Left ventricle myocardium inferior (tissue), 1 donor: Measurements from ENCODE around the gene SERGEF. TPM values are rescaled to one million over a fixed set of nuclear protein-coding genes. Genes with fewer than 3 reads are reported as not detected.

Experiments used
- DNase-seq: peaks from one replicate; pipeline ENCODE4 v3.0.0-alpha.2; 2020
- H3K27ac ChIP-seq: fragments of 200-600 bp; replicated peaks from 2 replicates; pipeline ENCODE4 v1.8.0; 2021
- H3K27me3 ChIP-seq: fragments of 200-600 bp; 2 replicates; pipeline ENCODE4 v1.8.0; 2021; ENCODE audit warnings: low read depth
- H3K36me3 ChIP-seq: fragments of 200-600 bp; 2 replicates; pipeline ENCODE4 v1.8.0; 2021
- H3K4me1 ChIP-seq: fragments of 200-600 bp; 2 replicates; pipeline ENCODE4 v1.8.0; 2021
- H3K4me3 ChIP-seq: fragments of 200-600 bp; 2 replicates; pipeline ENCODE4 v1.8.0; 2021; ENCODE audit warnings: mild to moderate bottlenecking, moderate library complexity
- H3K9me3 ChIP-seq: fragments of 200-600 bp; replicated peaks from 2 replicates; pipeline ENCODE4 v1.8.0; 2021
- intact Hi-C: fragments of 100-400 bp; cut with micrococcal nuclease; formaldehyde crosslinking; loops from one replicate; pipeline ENCODE4 v1.11.0; 2022
- total RNA-seq: library from RNA; stranded (reverse); fragmentation: NEBNext Ultra II Directional; extraction: Animal tissue kit (Norgen Biotek cat#: 25700); gene quantifications from one replicate; pipeline ENCODE4 v1.2.1, GENCODE V29; 2021
- TF ChIP-seq, protein P1 (sequence below): fragments of 200-600 bp; IDR thresholded peaks from 2 replicates; pipeline ENCODE4 v1.8.0; 2021; ENCODE audit warnings: antibody characterized with exemption, mild to moderate bottlenecking, borderline replicate concordance
- donor health status: DM: no; HTN: yes; CAD: no; lungs with severe emphysema.

Gene SERGEF
- total RNA-seq, 1 donor from 2014 or later, result 13.1 TPM

DNA sequence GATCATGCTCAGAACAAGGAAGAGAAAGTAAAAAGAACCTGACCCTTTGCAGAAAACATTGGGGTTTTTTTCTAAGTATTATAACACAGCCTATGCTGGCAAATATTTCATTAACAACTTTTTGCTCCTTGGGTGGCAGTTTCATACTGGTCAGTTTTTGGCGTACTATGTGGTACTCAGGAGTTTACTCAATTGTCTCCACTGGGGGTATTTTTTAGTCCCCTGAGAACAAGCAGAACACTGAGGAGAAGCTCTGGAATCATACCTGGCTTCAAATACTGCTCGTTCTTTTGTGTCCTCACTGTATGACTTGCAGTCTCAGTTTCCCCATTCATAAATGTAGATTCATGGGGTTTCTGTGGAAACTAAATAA lies 90.4 kb downstream of the SERGEF start:
- DNase-seq, result no peak
- H3K9me3 ChIP-seq, result no peaks in the 10 kb centered on the region
- TF ChIP-seq, protein P1, sequence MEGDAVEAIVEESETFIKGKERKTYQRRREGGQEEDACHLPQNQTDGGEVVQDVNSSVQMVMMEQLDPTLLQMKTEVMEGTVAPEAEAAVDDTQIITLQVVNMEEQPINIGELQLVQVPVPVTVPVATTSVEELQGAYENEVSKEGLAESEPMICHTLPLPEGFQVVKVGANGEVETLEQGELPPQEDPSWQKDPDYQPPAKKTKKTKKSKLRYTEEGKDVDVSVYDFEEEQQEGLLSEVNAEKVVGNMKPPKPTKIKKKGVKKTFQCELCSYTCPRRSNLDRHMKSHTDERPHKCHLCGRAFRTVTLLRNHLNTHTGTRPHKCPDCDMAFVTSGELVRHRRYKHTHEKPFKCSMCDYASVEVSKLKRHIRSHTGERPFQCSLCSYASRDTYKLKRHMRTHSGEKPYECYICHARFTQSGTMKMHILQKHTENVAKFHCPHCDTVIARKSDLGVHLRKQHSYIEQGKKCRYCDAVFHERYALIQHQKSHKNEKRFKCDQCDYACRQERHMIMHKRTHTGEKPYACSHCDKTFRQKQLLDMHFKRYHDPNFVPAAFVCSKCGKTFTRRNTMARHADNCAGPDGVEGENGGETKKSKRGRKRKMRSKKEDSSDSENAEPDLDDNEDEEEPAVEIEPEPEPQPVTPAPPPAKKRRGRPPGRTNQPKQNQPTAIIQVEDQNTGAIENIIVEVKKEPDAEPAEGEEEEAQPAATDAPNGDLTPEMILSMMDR, result no peak
- peaks cover 20% of the 10 kb centered on the region for H3K4me1 ChIP-seq
- H3K36me3 ChIP-seq, result peaks cover 5% of the 10 kb centered on the region
- intact Hi-C loops, result no loop called here
- no peaks in the 10 kb centered on the region for H3K27me3 ChIP-seq
- H3K27ac ChIP-seq, result no peak overlapping the region
- no peak overlapping the region for H3K4me3 ChIP-seq

DNA sequence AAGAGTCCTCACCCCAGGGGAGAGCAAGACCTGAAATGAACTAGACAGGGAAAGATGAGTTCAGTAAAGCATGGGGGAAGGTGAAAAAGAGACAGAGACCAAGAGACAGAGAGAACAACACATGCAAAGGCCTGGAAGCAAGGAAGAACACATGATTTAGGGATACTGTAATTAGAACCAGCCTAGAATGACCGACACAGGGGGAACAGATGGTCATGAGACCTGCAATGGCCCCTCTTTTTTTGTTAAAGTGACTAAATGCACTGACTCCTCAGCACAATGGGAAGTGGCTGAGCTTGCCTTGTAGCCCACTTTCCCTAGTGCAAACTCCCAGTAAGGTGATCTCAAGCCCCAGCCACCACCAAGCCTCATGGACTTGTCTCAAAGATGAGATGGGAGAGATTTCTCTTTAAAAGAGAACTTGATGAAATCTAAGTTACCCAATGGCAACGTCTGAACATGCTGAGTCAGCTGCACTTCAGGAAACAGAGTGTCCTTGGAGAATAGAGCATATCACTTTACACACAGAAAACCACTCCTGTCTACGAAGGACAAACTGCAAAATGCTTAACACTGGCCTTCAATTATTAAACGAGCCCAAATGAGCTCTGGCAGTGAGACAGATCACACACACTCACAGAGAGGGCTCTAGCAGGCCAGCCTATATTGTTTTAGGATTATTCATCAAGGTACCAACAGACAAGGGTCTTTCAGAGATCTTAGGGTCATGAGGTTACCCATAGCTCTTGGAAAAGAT lies 91.0 kb downstream of the SERGEF start:
- H3K4me3 ChIP-seq, result no peak overlapping the region
- no peak for DNase-seq
- no peaks in the 10 kb centered on the region for H3K27me3 ChIP-seq
- H3K4me1 ChIP-seq, result peaks cover 20% of the 10 kb centered on the region
- TF ChIP-seq, protein P1, result no peak
- intact Hi-C loops, result no loop called here
- peaks cover 5% of the 10 kb centered on the region for H3K36me3 ChIP-seq
- H3K27ac ChIP-seq, result no peak overlapping the region
- no peaks in the 10 kb centered on the region for H3K9me3 ChIP-seq

DNA sequence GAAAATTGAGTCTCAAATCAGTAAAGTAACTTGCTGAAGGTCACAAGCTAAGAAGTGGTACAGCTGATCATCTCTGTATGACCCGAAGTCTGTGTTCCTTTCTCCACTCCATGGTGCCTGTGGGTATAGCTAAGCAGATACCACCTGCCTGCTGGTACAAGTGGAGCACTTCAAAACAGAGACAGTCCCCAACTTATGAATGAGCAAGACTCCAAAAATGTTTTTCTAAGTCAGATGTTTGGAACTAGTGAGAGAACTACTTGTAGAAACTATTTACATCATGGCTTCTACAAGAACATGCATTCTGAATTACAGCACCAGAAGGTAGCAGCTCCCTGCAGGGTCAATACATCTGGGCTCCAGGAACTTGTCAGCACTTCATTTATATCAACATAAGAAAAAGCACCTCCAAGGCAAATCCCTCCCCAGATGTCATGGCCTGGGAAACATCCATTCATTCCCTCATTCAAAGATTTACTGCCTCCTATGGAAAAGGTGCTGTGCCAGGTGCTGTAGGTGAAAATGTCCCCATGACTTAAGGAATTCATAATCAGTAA lies 94.7 kb downstream of the SERGEF start:
- H3K36me3 ChIP-seq, result peaks cover 5% of the 10 kb centered on the region
- DNase-seq, result no peak
- no peak overlapping the region for H3K27ac ChIP-seq
- peaks cover 12% of the 10 kb centered on the region for H3K4me1 ChIP-seq
- no peaks in the 10 kb centered on the region for H3K27me3 ChIP-seq
- no peak overlapping the region for H3K4me3 ChIP-seq
- intact Hi-C loops, result no loop called here
- TF ChIP-seq, protein P1, result no peak
- no peaks in the 10 kb centered on the region for H3K9me3 ChIP-seq

DNA sequence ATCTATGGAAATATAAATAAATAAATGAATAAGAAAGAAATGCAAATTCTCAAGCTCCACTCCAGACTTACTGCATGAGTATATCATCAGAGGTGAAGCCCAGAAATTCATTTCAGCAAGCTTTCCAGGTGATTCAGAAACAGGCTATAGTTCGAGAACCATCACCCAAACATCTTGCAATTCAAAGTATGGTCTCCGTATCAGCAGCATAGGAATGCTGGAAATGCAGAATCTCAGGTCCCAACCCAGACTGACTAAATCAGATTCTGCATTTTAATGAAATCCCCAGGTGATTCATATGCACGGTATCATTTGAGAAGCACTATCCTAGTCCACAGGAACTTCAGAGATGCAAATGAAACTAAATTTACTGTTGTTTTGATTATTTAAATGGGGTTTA lies 95.3 kb downstream of the SERGEF start:
- H3K4me3 ChIP-seq, result no peak overlapping the region
- no peak for DNase-seq
- intact Hi-C loops, result no loop called here
- no peaks in the 10 kb centered on the region for H3K9me3 ChIP-seq
- H3K36me3 ChIP-seq, result peaks cover 5% of the 10 kb centered on the region
- H3K27me3 ChIP-seq, result no peaks in the 10 kb centered on the region
- H3K27ac ChIP-seq, result no peak overlapping the region
- H3K4me1 ChIP-seq, result peaks cover 6% of the 10 kb centered on the region
- TF ChIP-seq, protein P1, result no peak

DNA sequence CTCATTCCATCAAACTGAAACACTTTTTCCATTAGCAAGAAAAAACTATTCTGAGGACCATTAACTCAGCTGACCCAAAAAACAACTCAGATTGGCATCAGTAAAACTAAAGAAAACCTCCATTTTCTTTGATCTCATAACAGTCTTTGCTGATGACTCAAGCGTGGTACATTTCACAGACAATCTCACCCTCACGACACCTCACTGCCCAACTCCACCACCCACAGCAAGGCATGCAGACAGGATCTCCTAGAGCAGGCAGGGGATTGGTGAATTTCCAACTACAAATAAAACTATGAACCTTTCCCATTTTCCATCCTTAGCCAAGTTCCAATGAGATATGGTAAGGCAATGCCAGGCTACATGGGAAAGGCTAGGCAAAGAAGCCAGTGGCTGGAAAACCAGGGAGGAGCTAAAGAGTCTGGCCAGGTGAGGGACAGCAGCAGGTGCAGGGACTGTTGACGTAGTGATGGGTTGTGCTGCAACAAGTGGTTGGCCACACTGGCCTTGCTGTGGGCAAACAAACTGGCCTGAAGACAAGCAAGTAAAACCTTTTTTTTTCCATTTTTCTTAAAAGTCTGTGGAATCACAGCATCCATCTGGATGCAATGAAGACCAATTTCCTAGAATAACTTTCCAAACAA lies 97.2 kb downstream of the SERGEF start:
- no peak for DNase-seq
- intact Hi-C loops, result no loop called here
- TF ChIP-seq, protein P1, result no peak
- Histone ChIP-seq H3K27me3 (no peaks in the 10 kb centered on the region), H3K9me3 (no peaks in the 10 kb centered on the region), H3K27ac (no peak overlapping the region), H3K4me1 (no peaks in the 10 kb centered on the region), H3K36me3 (peaks cover 5% of the 10 kb centered on the region), H3K4me3 (no peak overlapping the region)
